Stimulated activated CD4-positive, alpha-beta T cell treated with anti-CD3 and anti-CD28 coated beads, TNF-alpha, amount 100 ng/mL, for 1 hour (primary cell): Measurements from ENCODE around the gene FDX2.
A peak's percentile ranks its signal among the peaks of the same experiment; 100 is the strongest.

Experiments
- DNase-seq, 3 donors: peaks; one replicate each; pipeline ENCODE4 v3.0.0-alpha.2; 2020; ENCODE audit warnings: low read depth in 3 of 3, low spot score in 1 of 3

FDX2 gene

GRCh38 chr19:10332965-10333757, 17.3 kb upstream of the FDX2 start, which contains the start of gene RAVER1:
Gene RAVER1 (minus strand): TSS chr19:10333529. CDS start chr19:10333507, 22 bp downstream.
- peak; percentile 94 to 96 (median 95) for DNase-seq

DNA sequence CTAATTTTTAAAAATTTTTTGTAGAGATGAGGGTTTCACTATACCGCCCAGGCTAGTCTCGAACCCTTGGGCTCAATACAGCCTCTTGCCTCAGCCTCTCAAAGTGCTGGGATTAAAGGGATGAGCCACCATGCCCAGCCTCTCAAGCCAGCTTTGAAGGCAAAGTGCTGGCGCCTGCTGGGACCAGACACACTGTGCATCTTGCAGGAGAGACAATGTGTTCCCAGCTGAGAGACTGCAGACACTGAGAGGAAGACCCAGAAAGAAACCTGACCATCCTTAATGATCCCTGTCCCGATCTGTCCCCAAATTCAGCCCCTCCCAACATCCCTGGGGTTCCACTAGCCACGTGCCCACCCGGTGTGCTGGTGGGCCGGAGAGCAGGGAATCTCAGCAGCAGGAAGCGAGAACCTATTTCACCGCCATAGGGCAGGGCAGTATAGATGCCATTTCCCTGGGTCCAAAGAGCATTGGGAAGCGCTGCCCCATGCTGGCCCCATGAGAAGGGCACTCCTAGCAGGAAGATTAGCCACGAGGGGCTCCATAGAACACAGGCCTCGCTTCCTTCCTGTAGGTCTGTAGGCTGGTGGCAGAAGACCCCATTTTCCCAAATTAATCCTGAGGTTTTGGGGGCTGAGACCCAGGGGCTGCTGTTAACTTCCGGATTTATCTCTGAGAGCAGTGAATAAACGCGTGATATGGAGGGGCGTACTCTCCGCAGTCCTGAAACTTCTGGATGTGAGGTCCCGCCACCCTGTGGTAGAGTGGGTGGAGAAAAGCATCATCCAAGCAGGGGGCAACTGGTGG, 16.5 kb upstream of the FDX2 start:
- no peak for DNase-seq

DNA sequence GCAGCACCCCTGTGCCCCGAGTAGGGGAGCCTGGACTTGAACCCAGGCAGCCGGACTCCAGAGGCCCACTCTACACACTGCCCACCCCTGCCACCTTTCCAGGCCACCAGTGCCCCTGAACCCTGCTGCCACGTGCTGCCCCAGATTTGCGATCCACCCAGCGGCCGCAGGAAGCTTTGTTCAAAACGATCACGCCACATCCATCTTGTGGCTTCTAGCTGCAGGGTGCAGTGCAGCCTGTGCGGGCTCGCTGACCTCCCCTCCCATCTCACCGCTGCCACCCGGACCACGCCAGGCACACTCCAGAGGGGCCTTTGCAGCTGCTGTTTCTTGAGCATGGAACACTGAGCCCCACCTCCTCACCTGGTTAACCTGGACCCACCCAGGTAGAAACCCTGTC, 13.7 kb upstream of the FDX2 start:
- DNase-seq = no peak

- DNase-seq = no peak
These were observed 13.0 kb upstream of the FDX2 start for GRCh38 chr19:10328558-10329429.

- DNase-seq = no peak
These were observed 12.0 kb upstream of the FDX2 start for GRCh38 chr19:10327793-10328192.

DNA sequence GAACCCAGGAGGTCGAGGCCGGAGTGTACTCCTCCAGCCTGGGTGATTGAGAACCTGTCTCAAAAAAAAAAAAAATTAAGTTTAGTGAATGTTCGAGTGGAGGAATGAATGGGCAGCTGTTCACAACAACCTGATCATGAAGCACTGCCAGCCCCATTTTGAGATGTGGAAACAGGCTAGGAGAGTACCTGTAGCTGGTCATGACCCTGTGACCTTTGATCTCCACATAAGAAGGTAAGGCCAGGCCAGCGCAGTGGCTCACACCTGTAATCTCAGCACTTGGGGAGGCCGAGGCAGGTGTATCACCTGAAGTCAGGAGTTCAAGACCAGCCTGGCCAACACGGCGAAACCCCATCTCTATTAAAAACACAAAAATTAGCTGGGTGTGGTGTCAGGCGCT, 9.9 kb upstream of the FDX2 start:
- DNase-seq = no peak

- DNase-seq = no peak
These were observed 6.3 kb upstream of the FDX2 start for GRCh38 chr19:10321874-10322835.

- no peak for DNase-seq
These were observed 5.6 kb upstream of the FDX2 start for GRCh38 chr19:10321417-10321797.

DNA sequence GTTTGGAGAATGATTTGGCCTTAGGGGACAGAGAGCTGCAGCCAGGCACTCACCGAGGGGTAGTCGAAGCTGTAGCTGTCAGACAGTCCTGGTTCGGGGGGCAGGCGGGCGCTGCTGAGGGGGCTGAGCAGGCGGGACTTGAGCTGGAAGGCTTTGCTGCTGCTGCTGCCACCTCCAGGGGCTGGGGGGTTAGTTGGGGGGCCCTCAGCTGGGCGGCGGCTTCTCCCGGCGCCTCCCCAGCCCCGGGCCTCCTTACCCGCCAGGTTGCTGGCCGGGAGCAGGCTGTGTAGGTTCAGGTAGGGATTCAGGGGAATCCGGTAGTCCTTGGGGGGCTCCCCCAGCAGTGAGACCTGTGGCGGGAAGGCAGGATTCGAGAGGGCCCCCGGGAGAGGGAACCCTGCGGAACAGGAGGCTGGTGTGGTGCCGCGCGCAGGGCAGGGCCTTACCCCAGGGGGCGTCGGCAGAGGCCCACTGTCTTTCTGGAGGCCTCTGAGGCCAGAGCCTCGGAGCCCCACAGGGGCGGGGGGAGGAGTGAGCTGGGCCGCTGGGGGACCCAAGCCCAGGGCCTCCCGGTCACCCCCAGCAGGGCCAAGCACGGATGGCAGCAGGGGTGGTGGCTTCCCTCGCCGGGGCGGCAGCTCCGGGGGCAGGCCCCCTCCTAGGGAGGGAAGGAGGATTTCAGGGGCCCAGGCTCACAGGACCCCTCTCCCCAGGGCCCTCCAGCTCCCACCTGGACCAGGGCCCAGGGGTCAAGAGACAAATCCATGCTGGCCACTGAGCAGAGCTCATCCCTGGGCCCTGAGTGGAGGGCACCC, 5.0 kb upstream of the FDX2 start:
- no peak for DNase-seq

DNA sequence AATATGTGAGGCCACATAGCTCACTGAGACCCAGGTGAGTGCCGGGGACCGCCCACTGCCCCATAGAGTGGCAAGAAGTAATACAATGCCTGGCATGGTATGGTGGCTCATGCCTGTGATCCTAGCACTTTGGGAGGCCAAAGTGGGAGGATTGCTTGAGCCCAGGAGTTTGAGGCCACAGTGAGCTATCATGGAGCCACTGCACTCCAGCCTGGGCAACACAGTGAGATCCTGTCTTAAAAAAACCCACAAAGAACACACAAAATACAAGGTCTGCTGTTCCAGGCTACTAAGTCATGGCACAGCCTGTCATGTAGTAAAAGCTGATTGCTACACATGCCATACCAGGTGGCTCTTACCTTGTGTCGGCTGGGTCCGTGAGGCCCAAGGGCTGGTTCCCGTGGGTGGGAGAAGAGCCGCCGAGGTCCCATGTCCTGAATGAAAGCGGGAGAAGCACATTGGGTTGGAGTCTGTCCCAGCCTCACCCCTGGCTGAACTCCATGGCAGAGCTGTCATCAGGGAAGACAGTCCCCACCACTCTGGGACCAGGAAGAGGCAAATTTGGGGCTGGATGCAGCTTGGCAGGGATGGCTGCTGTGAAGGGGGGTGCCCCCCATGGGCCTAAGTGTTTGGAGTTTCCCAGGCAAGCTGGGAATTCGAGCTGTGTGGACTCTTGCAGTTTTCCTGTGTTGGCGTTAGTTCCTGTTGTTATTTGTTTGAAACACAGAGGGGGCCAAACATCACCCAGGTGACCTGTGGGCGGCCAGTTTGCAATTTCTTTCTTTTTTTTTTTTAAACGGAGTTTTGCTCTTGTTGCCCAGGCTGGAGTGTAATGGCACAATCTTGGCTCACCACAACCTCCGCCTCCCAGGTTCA, 3.2 kb upstream of the FDX2 start:
- no peak for DNase-seq

DNA sequence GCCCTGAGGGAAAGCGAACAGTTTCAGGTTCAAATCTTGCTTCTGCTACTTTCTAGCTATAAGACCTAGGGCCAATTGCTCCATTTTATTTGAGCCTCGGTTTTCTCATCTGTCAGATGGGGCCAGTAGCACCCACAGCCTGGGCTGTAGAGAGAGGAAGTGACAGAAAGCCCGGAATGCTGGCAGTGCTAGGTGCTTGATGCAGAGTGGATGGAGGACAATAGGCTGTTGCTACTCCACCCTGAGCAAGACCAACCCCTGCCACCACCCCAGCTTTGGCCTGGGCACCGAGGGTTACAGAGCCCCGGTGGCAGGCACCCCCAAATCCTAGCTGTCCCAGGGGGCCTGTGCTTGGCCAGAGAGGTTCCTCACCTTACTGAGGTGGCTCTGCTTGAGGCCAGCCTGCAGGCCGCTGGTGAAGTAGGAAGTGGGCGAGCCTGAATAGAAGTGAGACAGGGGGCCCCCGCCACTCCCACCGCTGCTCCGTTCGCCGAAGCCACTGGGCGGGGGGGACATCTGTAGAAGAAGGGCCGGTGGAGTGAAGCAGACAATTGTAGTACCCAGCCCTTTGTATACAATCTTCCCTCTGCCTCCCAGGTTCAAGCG, 2.1 kb upstream of the FDX2 start:
- DNase-seq = no peak

DNA sequence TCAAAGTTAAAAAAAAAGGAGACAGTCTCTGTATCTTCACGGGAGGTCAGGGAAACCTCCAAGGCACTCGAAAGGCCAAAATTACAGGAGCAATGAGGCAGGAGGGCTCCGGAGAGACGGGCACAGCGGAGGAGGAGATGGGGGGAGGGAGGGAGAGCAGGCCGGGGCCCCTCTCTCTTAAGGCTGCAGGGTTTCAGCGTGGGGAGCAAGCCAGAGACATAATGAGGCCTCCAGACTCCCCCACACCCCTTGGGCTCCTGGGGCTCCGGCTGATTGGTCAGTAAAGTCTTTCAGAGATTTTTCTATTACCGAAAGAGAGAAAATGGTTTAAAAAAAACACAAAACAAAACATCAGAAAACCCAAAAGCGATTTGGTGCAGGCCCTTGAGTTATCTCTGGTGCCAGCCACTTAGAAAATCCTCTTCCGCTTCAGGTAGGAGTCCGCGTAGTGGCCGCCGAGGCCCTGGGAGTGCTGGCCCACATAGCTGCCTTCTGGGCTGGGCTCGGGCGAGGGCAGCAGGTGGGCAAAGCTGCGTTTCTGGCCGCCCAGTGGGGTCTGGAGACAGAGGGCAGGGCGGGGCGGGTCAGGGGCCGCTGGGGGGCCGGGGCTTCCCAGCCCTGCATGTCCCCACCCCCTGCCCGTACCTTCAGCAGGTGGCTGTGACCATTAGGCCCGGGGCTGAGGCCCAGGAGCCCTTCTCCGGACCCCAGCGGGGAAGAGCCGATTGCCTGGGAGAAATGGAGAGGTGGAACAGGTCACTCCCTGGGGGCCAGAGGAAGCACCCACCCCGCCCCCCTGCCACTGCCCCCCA, 1.4 kb upstream of the FDX2 start:
- DNase-seq = no peak

- no peak for DNase-seq
These were observed 622 bp upstream of the FDX2 start for GRCh38 chr19:10316229-10317044.

DNA sequence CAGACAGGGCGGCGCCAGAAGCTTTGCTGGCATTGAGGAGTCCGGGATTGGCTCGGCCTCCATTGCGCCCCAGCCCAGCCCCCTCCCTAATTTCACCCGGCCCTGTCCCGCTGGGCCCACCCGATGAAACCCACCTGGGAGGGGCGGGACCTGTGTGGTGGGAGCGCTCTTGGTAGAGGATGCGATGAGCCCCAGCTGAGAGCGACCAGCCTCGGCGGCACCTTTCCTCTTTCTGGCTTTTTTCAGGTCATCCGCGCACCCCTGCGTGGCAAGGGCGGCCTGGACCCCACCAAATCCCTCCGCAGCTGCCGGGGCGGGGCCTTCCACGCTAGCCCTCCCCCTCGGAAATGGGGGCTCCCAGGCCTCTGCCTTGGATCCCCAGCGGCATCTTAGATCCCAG, 6.4 kb downstream of the FDX2 start, which contains the start of gene ZGLP1:
Gene ZGLP1 (minus strand): TSS at position 393 of the 400 bp plus-strand sequence.
- no peak for DNase-seq

GRCh38 chr19:10306327-10306726, 9.5 kb downstream of the FDX2 start:
- no peak for DNase-seq

GRCh38 chr19:10305139-10305806, 10.5 kb downstream of the FDX2 start:
- DNase-seq = no peak
